Mucosa of stomach (tissue), 1 donor: Measurements from ENCODE around the gene ITPKA.

Experiments used
- H3K27me3 ChIP-seq: one replicate; pipeline ENCODE4 v1.7.0; 2013; ENCODE audit warnings: mild to moderate bottlenecking, low read length; ENCODE audit not compliant: control insufficient read depth, insufficient read depth
- H3K36me3 ChIP-seq: one replicate; pipeline ENCODE4 v1.7.0; 2013; ENCODE audit warnings: low read length; ENCODE audit not compliant: control insufficient read depth, insufficient read depth
- H3K4me1 ChIP-seq: one replicate; pipeline ENCODE4 v1.7.0; 2013; ENCODE audit warnings: mild to moderate bottlenecking, low read length; ENCODE audit not compliant: control insufficient read depth, insufficient read depth
- H3K4me3 ChIP-seq: one replicate; pipeline ENCODE4 v1.7.0; 2013; ENCODE audit warnings: low read length
- H3K9ac ChIP-seq: one replicate; pipeline ENCODE4 v1.7.0; 2013; ENCODE audit warnings: mild to moderate bottlenecking, low read length, moderate library complexity
- H3K9me3 ChIP-seq: one replicate; pipeline ENCODE4 v1.7.0; 2013; ENCODE audit warnings: mild to moderate bottlenecking, low read length, moderate library complexity; ENCODE audit not compliant: control insufficient read depth
- donor health status: Pancreatic carcinoma.

The ITPKA gene

DNA sequence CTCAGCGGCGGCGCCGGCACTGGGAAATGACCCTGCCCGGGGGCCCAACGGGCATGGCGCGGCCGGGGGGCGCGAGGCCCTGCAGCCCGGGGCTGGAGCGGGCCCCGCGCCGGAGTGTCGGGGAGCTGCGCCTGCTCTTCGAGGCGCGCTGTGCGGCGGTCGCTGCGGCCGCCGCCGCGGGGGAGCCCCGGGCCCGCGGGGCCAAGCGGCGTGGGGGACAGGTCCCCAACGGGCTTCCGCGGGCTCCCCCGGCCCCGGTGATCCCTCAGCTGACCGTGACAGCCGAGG is 172 bp downstream of the ITPKA start:
- Histone ChIP-seq H3K4me3 (peak overlapping the region; percentile 56), H3K9me3 (no peaks in the 10 kb centered on the region), H3K9ac (peak overlapping the region; percentile 85)

DNA sequence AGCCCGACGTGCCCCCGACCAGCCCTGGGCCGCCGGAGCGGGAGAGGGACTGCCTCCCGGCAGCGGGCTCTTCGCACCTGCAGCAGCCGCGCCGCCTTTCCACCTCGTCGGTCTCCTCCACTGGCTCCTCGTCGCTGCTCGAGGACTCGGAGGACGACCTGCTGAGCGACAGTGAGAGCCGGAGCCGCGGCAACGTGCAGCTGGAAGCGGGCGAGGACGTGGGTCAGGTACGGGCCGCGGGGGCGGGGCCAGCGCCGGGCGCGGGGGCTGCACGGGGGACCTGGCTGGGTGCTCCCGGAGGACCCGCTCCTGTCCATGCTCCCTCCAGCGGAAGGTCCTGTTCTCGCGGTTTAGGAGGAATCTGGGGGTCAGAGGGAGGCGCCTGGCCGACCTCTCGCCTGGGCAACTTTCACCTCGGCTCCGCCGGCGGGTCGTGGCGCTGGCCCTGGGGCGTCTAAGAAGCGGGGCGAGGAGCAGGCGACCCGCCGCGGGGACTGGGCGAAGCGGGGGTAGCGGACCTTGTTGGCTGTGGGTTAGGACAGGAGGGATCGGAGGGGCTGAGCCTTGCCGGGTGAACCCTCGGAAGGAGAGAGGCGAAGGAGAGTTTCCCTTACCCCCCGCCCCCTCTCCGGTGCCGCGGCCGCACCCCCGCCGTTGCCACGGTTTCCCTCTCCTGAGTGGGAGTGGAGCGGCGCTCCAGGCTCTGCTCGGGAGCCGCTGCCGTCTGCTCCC is 682 bp downstream of the ITPKA start:
- H3K9ac ChIP-seq: peak overlapping the region; percentile 85

More for the DNA sequence above, 172 bp downstream of the ITPKA start:
- H3K36me3 ChIP-seq: no peaks in the 10 kb centered on the region
- peaks cover 10% of the 10 kb centered on the region for H3K27me3 ChIP-seq
- H3K4me1 ChIP-seq: peaks cover 44% of the 10 kb centered on the region

DNA sequence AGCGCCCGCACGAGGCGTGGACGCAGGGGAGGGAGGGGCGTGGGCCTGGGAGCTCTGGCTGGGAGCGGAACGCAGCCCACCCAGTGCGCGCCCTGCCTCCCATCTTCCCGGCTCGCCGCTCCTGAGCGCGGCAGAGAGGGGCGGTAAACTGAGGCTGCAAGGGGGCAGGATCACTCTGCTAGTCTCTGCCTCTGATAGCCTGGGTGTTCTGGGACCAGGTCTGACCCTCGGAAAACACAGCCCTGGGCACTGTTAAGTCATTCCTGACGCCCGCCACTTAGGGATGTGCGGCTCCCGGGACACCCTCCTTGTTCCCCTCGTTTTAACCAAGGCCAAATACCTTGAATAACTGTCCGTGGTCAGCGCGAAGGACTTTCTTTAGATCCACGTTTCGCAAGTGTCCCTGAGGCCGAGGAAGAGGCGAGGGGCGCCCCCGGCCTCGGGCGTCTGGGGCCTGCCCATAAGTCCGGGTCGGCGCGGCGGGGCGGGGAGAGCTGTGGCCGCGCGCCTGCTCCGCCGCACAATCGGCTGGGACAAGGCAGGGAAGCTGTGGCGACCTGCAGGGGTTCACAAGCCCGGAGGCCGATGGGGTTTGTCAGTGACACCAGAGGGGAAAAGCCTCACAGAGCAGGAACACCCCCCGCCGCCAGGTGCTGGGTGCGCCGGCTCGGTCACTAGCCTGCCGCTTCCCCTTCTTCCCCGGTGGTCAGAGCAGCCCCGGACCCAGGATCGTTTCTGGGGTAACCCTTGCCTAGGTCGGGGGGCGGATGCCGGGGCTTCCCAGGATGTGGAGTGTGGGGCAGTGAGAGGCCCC is 1.5 kb downstream of the ITPKA start:
- Histone ChIP-seq H3K9me3 (no peaks in the 10 kb centered on the region), H3K9ac (peak overlapping the region; percentile 85), H3K27me3 (peaks cover 10% of the 10 kb centered on the region), H3K4me1 (peaks cover 44% of the 10 kb centered on the region), H3K4me3 (peak overlapping the region; percentile 56), H3K36me3 (no peaks in the 10 kb centered on the region)

More for the DNA sequence above, 682 bp downstream of the ITPKA start:
- H3K4me1 ChIP-seq: peaks cover 44% of the 10 kb centered on the region
- H3K27me3 ChIP-seq: peaks cover 10% of the 10 kb centered on the region
- H3K9me3 ChIP-seq: no peaks in the 10 kb centered on the region
- H3K4me3 ChIP-seq: peak overlapping the region; percentile 56
- H3K36me3 ChIP-seq: no peaks in the 10 kb centered on the region

DNA sequence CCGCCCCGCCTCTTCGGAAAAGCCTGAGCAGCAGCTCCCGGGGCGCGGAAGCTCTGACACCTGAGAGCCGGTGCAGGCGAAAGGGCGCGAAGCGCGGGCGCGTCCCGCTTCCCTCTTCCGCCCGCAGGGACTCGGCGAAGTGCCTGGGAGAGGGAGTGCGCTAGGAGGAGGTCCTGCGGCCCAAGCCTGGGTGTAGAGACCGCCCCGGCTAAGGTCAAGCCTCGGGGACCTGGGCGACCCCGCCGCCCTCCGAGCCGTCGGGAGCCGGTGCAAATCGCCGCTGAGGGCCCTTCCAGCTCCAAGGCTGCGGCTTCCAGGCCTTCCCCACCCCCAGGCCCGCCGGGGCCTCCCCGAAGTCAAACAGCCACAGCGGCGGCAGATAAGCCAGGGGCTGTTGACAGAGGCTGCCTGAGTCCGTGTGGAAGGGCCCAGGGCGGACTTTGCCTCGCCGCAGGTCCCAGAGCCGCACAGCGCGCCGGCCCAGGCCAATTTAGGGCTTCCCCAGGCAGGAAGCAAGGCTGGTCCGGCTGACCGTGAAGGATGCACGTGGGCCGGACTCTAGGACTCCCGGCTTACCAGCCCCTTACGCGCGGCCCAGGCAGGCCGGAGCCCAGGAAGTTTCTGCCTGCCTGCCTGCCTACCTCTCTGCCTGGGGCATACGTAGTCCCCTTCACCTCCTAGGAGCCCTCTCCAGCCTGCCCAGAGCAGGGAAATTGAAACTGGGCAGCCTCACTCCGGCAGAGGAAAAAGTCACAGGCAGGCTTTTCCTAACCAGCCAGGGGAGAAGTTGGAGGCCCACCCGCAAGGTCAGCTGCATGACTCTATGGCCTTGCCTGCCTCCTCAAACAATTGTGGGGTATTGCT is 2.3 kb downstream of the ITPKA start:
- peak overlapping the region; percentile 85 for H3K9ac ChIP-seq
- H3K36me3 ChIP-seq: no peaks in the 10 kb centered on the region

DNA sequence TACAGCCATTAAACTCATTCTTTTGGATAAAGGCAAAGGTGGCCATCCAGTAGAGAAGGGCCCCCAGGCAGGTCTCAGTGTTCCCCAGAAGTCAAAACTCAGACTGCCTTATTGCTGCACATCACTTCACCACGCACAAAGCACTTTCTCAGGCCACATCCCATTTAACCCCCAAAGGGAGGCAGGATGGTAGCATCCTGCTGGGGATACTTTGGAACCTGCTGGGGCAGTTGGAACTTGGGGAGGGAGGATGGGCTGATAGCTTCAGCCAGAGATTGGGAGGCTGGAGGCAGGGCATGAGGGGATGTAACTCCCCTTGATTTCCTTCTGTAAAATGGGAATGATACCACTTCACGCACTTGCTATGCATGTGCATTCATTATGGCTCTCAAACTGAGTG is 5.0 kb downstream of the ITPKA start:
- Histone ChIP-seq H3K9me3 (no peaks in the 10 kb centered on the region), H3K27me3 (peaks cover 21% of the 10 kb centered on the region), H3K9ac (no peak overlapping the region), H3K4me1 (peaks cover 26% of the 10 kb centered on the region), H3K4me3 (no peak overlapping the region), H3K36me3 (no peaks in the 10 kb centered on the region)

More for the DNA sequence above, 2.3 kb downstream of the ITPKA start:
- Histone ChIP-seq H3K9me3 (no peaks in the 10 kb centered on the region), H3K4me3 (peak overlapping the region; percentile 46), H3K27me3 (peaks cover 8% of the 10 kb centered on the region), H3K4me1 (peaks cover 44% of the 10 kb centered on the region)

DNA sequence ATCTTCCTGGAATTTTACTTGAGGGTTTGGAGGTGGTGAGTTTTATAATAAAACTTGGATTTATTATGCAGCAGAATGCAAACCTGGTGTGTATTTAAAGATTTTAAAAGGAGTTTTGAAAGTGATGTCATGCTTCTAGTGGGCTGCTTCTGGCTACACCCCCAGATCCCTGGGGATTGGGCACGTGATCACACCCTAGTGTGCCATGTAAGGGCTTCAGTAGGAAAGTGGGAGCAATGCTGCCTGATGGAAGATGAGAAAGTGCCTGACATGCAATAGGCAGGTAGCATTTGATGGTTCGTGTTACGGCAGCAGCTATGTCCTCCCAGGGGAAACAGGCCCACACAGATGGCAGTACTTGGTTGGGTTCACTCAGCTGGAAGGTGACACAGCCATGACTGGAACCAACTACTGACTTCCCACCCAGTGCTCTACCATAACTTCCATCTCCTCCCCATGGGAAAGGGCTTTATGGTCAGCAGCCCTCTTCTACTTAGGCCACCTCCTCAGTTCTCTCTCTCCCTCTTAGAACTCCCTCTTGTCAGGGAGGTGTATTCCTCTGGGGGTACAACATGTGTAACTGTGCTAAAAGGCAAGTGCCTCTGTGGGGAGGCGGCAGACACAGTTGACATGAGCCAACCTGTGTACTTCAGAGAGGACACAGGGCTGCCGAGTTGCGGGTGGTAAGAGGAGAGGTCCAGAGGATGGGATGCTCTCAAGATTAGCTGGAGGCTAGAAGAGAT is 5.6 kb downstream of the ITPKA start:
- H3K27me3 ChIP-seq: peaks cover 21% of the 10 kb centered on the region
- H3K36me3 ChIP-seq: no peaks in the 10 kb centered on the region
- no peak overlapping the region for H3K9ac ChIP-seq
- no peaks in the 10 kb centered on the region for H3K9me3 ChIP-seq
- peaks cover 27% of the 10 kb centered on the region for H3K4me1 ChIP-seq
- no peak overlapping the region for H3K4me3 ChIP-seq

DNA sequence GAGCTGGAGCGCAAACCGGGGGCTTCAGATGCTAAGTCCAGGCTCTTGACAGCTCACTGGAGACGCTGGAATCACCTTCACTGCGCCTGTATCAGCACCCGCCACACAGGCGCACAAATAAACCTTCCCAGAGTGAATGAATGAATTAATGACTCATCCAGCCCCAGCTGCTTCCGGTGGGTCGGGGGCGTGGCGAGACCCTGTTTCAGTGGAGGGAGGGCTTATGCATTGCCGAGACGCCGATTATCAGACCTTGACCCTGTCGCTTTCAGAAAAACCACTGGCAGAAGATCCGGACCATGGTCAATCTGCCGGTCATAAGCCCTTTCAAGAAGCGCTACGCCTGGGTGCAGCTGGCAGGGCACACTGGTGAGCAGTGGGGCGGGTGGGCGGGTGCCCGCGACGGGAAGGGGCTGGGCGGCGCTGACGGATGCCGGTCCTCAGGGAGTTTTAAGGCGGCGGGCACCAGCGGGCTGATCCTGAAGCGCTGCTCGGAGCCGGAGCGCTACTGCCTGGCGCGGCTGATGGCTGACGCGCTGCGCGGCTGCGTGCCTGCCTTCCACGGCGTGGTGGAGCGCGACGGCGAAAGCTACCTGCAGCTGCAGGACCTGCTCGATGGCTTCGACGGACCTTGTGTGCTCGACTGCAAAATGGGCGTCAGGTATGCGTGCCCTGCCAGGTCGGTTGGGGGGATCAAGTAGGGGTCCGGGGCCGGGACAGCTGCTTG is 7.7 kb downstream of the ITPKA start:
- Histone ChIP-seq H3K27me3 (peaks cover 15% of the 10 kb centered on the region), H3K4me1 (peaks cover 19% of the 10 kb centered on the region), H3K4me3 (no peak overlapping the region), H3K9ac (no peak overlapping the region), H3K9me3 (no peaks in the 10 kb centered on the region), H3K36me3 (no peaks in the 10 kb centered on the region)

DNA sequence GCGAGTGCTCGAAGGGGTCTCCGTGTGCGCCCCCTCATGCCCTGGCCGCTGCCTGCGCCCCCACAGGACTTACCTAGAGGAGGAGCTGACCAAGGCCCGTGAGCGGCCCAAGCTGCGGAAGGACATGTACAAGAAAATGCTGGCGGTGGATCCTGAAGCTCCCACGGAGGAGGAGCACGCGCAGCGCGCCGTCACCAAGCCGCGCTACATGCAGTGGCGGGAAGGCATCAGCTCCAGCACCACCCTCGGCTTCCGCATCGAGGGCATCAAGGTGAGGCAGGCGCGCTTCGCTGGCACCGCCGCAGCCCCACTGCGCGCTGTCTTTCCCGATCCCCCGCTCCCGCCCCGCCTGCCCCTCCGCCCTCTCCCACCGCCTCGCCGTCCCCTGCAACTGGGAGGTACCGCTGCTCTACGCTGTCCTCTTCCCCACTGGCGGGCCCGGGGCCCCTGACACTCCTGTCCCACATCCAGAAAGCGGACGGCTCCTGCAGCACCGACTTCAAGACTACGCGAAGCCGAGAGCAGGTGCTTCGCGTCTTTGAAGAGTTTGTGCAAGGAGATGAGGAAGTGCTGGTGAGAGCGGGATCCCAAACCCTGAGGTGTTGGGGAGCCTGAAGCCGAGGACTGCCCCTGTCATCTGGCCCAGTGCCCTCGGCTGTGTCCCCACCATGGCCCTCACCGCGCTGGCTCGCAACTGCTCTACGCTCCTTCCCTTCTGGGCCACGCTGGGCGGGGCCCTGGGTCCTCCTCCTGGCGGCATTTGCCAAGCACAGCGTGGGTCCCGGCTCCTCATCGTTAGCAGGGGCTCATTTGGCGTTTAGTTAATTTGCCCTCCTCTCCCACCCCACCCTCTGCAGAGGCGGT is 8.5 kb downstream of the ITPKA start:
- Histone ChIP-seq H3K4me3 (no peak overlapping the region), H3K9ac (no peak overlapping the region), H3K9me3 (no peaks in the 10 kb centered on the region)

DNA sequence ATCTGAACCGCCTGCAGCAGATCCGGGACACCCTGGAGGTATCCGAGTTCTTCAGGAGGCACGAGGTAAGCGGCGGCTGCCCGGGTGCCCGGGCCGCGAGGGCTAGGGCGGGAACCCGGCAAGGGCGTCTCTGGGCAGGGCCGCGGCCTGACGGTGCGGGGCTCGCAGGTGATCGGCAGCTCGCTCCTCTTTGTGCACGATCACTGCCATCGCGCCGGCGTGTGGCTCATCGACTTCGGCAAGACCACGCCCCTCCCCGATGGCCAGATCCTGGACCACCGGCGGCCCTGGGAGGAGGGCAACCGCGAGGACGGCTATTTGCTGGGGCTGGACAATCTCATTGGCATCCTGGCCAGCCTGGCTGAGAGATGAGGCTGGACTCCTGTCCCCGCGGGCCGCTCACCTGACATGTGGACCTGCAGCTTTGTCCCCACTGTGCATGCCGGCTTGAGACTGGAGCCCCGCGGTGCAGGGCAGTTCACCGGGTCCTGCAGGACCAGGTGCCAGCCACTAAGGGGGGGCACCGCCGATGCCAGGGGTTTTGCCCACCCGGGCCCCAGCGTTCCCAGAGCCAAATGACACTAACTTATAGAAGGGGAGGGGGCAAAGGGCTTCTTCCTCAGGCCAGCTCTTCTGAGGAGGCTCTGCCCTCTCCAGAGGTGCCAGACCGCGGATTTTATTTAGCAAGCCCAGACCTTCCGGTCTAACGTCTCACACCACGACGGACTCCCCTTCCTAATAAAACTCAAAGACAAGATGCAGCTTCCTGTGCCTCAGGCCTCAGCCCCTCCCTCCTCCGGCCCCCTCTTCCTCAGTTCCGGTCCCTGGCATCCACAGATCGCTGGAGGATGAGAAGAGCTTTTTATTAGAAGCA is 9.4 kb downstream of the ITPKA start:
- Histone ChIP-seq H3K4me3 (no peak overlapping the region), H3K36me3 (no peaks in the 10 kb centered on the region), H3K4me1 (peaks cover 22% of the 10 kb centered on the region), H3K9me3 (no peaks in the 10 kb centered on the region), H3K27me3 (peaks cover 15% of the 10 kb centered on the region), H3K9ac (no peak overlapping the region)

More for the DNA sequence above, 8.5 kb downstream of the ITPKA start:
- H3K4me1 ChIP-seq: peaks cover 18% of the 10 kb centered on the region
- peaks cover 15% of the 10 kb centered on the region for H3K27me3 ChIP-seq
- no peaks in the 10 kb centered on the region for H3K36me3 ChIP-seq

DNA sequence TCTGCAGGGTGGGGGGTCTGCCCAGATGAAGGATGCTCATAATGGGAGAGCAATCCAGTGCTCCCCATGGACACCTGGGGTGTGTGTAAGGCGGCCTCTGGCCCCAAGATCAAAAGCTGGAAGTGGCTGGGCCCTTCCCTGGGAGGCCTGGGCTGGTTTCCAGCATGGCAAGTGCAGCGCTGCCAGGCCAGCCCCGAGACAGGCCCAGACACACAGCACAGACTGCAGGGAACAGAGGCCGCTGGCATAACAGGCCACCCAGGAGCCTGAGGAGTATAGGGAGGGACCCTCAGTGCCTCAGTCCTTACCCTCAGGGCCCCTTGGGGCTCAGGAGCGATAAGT is 10.0 kb downstream of the ITPKA start:
- Histone ChIP-seq H3K9ac (no peak overlapping the region), H3K4me3 (no peak overlapping the region), H3K27me3 (peaks cover 15% of the 10 kb centered on the region), H3K36me3 (no peaks in the 10 kb centered on the region), H3K9me3 (no peaks in the 10 kb centered on the region), H3K4me1 (peaks cover 26% of the 10 kb centered on the region)
